HG03025 (cell line): ENCODE measurements around the gene EIF4G2.
"Not testable (repeated sequence)": the region's sequence is repeated elsewhere in the genome, so short reads cannot be mapped to it uniquely, and the experiment has no call there.

ENCODE experiments used
- ATAC-seq: cut with Tn5 transposase; IDR thresholded peaks from one replicate; pipeline ENCODE4 v1.9.1; 2021; ENCODE audit warnings: mild to moderate bottlenecking, moderate library complexity; ENCODE audit not compliant: unreplicated experiment, low FRiP score

EIF4G2 gene

GRCh38 chr11:10808553-10809372 is at the start of gene EIF4G2:
Gene EIF4G2 (minus strand): TSS chr11:10808926.
- peak; percentile 91 for ATAC-seq

- peak; percentile 88 for ATAC-seq
These were observed 49.1 kb upstream of the EIF4G2 start, which contains the start of gene ZBED5 for GRCh38 chr11:10857709-10858438. Gene ZBED5 (minus strand): TSS chr11:10858053. CDS start chr11:10854945, 3,108 bp downstream.

GRCh38 chr11:10857459-10857708 is 48.7 kb upstream of the EIF4G2 start:
- peak; percentile 20 for ATAC-seq

DNA sequence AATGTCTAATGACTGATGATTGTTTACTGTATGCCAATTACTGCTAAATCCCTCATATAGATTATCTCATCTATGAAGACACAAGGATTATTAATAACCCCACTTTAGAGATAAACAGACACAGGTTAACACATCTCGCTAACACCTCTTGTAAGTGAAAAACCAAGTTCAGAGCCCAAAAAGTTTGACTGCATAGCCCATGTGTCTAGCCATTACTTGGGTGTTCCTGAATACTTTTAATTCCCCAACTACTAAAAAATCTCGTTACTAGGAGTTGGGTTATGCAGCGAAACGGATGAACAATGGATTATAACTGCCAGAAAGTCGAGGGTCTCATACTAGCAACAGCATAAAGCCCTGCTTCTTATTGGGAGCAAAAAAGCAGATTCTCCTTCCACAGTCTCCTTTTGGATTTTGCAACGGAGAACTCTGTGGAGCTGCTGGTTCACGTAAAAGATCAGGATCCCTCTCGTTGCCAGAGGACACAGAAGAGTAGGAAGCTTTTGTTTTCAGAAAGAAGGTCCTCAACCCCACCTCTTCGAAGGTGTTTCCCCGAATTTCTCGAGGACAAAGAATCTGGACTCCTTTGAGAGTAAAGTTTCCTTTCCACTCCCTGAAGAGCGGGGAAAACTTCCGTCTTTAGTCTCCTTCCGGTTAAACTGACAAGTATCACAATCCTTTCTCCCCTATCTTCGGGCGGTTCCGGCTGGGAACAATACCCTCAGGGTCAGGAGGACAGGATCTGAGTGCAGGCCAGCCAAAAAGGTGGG is 48.1 kb upstream of the EIF4G2 start:
- no peak for ATAC-seq

- ATAC-seq, result no peak
These were observed 46.6 kb upstream of the EIF4G2 start for GRCh38 chr11:10855295-10855694.

- ATAC-seq, result no peak
These were observed 39.5 kb upstream of the EIF4G2 start for GRCh38 chr11:10847960-10848860.

DNA sequence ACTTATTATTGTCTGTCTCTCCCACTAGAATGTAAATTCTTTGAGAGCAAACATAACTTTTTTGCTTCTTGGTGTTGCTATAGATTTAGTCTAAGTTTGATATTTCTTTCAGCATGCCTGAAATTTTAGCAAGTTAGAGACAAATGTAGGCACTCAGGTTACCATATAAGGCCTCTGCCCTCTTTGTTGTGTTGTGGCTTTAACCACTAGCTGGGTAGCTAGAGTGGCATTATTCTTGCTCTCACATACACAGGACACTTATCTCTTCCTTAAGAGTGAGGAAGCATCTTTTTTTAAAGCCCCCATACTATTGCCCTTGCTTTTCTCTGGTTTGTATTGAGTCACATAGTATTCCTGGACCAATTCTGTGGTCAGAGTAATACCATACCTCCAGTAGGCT is 37.9 kb upstream of the EIF4G2 start:
- no peak for ATAC-seq

DNA sequence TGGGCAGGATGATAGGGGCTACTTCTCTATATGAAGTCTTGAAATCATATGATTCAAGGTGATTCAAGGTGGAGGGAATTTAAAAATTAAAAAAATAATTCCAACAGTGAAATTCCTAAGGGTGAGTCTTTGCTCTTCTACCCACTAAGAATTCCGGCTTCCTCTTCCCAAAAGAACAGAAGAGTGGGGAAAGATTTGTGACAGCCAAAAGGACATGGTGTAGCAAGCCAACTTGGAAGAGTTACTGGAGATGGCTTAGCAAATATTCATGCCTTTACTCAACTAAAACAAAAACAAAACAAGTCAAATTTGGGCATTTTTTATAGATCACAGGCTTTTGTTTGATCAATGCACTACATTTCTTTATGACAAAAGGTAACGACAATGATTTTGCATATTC is 36.9 kb upstream of the EIF4G2 start:
- no peak for ATAC-seq

GRCh38 chr11:10844796-10845195 is 36.1 kb upstream of the EIF4G2 start:
- ATAC-seq, result no peak

- no peak for ATAC-seq
These were observed 35.6 kb upstream of the EIF4G2 start for GRCh38 chr11:10844356-10844755.

DNA sequence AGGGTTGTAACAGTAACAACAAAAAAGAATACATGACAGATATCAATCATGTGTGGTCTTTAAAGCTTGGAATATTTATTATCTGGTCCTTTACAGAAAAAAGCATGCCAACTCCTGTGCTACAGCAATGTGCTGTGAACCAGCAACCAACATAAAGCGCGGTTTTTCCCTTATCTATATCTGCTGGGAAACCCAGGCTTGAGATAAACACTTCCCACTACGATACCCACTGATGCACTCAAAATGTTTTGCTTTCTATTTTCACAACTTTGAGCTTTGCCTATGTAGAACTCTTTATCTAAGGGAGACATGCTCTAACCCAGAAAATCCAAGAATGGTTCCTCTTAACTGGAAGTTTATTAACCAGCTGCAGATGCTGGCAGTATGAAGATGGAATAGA is 30.2 kb upstream of the EIF4G2 start:
- no peak for ATAC-seq

DNA sequence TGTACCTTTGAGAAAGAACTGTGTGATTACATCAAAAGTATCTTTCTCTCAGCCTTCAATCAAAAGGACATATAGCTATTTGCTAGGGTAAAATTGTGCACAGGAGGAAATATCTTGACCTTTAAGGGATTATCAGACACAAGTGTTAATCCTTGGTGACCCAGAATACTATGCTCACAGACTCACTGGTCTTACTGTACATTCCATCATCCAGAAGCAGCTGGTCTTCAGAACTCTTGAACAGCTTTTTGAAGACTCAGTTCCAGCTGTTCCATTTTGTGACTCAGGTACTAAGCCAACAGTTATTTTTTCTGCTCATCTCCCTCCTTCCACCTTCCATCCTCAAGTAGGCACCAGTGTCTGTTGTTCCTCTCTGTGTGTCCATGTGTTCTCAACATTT is 29.4 kb upstream of the EIF4G2 start:
- ATAC-seq, result no peak

DNA sequence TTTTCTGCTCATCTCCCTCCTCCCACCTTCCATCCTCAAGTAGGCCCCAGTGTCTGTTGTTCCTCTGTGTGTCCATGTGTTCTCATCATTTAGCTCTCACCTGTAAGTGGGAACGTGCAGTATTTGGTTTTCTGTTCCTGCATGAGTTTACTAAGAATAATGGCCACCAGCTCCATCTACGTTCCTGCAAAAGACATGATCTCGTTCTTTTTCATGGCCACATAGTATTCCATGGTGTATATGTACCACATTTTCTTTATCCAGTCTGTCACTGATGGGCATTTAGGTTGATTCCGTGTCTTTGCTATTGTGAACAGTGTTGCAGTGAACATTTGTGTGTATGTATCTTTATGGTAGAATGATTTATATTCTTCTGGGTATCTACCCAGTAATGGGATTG is 28.2 kb upstream of the EIF4G2 start:
- not testable (repeated sequence) for ATAC-seq

DNA sequence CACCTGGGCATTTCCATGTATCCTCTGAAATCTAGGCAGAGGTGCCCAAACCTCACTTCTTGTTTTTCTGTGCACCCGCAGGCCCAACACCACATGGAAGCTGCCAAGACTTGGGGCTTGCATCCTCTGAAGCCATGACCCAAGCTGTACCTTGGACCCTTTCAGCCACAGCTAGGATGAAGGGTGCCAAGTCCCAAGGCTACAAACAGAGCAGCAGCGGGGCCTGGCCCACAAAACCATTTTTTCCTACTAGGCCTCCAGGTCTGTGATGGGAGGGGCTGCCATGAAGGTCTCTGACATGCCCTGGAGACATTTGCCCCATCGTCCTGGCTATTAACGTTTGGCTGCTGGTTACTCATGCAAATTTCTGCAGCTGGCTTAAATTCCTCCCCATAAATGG is 20.4 kb upstream of the EIF4G2 start:
- no peak for ATAC-seq

DNA sequence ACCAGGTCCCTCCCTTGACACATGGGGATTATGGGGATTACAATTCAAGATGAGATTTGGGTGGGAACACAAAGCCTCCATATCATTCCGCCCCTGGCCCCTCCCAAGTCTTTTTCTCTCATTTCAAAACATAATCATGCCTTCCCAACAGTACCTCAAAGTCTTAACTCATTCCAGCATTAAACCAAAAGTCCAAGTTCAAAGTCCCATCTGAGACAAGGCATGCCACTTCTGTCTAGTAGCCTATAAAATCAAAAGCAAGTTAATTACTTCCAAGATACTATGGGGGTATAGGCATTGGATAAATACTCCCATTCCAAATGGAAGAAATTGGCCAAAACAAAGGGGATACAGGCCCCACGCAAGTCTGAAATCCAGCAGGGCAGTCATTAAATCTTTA is 19.7 kb upstream of the EIF4G2 start:
- ATAC-seq, result no peak

GRCh38 chr11:10824888-10825287 is 16.2 kb upstream of the EIF4G2 start:
- ATAC-seq, result no peak

DNA sequence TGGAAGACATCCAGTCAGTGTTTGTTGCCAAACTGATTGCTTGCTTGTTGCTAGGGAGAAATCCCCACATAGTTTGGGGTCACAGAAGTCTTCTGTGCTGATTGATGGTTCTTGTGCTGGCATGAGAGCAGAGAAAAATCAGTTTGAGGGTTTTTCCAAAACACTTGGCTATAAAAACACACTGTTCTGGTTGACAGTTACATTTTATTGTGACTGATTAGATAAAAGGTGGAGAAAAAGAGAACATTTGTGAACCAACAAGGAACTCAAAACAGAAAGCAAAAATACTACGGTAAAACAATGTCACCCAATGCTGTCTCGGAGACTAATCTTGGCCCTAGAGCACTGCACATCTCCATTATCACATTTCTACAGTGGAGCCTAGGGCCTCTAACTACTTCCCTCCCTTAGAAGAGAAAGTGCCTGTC is 14.4 kb upstream of the EIF4G2 start:
- ATAC-seq, result no peak

DNA sequence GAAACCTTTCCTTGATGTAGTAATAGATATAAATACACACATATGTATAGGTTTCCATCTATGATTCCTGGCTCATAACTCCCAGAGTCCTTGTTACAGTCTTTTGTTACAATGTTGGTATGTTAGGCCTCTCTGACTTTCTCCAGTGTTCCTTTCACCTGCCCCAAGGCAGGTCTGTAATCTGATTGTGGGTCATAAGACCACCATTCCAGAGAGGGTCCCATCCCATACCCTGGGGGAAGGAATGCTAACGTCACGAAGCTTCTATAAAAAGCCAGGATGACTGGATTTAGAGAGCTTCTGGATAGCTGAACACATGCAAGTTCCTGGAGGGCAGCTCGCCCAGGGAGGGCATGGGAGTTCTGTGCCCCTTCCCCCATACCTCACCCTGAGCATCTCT is 13.8 kb upstream of the EIF4G2 start:
- not testable (repeated sequence) for ATAC-seq

DNA sequence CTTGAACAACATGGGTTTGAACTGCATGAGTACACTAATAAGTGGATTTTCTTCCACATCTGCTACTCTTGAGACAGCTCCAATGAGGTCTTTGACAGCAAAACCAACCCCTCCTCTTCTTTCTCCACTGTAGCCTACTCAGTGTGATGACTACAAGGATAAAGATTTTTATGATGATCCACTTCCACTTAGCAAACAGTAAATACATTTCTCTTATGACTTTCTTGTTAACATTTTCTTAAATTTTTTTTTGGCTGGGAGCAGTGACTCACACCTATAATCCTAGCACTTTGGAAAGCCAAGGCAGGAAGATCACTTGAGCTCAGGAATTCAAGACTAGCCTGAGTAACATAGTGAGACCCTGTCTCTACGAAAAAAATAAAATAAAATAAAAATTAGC is 9.9 kb upstream of the EIF4G2 start:
- no peak for ATAC-seq

- no peak for ATAC-seq
These were observed 5.2 kb upstream of the EIF4G2 start for GRCh38 chr11:10813945-10814344.
